ENCODE data around the gene KSR1. TPM values are rescaled to one million over a fixed set of nuclear protein-coding genes. Genes with fewer than 3 reads are reported as not detected.

KSR1 gene
- total and polyA plus RNA-seq, 2 experiments from 2014 or later: 7.8 to 53.2 TPM

- no peaks in the 10 kb centered on the region for H3F3A ChIP-seq (replicated peaks; ENCODE audit: low read depth)
- no peak overlapping the region for H3K4me3 ChIP-seq
- H3K9me2 ChIP-seq (ENCODE audit: insufficient read depth): no peaks in the 10 kb centered on the region
- Mint-ChIP-seq H3K9me3 (peaks cover 5% of the 10 kb centered on the region; the same call in 1 of the 3 replicates), H3K4me3 (no peak overlapping the region), H3K4me1 (no peaks in the 10 kb centered on the region), H3K27me3 (ENCODE audit: insufficient read depth, low read depth, poor library complexity) (peaks cover 10% of the 10 kb centered on the region), H3K27ac (no peak overlapping the region), H3K36me3 (ENCODE audit: low read depth) (no peaks in the 10 kb centered on the region; the same call in 2 of the 3 replicates)
- TF ChIP-seq NANOG (IDR thresholded peaks at IDR 0.05; ENCODE audit: borderline replicate concordance) (no peak), ZNF114 (CRISPR knock-in tag; IDR thresholded peaks at IDR 0.05) (no peak), ZNF462 (CRISPR knock-in tag; IDR thresholded peaks at IDR 0.05) (no peak), REST (IDR thresholded peaks at IDR 0.05; ENCODE audit: unreplicated experiment) (no peak), EZH2phosphoT487 (IDR thresholded peaks at IDR 0.05; ENCODE audit: unreplicated experiment) (no peak), POLR2AphosphoS5 (IDR thresholded peaks at IDR 0.05; ENCODE audit: low read depth) (no peak), CREB1 (CRISPR knock-in tag; IDR thresholded peaks at IDR 0.05; ENCODE audit: low read depth) (no peak), ZNF331 (CRISPR knock-in tag; IDR thresholded peaks at IDR 0.05; ENCODE audit: low read depth) (no peak), JUNB (IDR thresholded peaks at IDR 0.05; ENCODE audit: unreplicated experiment) (no peak), EZH2 (IDR thresholded peaks at IDR 0.05; ENCODE audit: low read depth, unreplicated experiment) (no peak), STAT1 (IDR thresholded peaks at IDR 0.05; ENCODE audit: unreplicated experiment) (no peak)
- TF ChIP-seq, protein P1, sequence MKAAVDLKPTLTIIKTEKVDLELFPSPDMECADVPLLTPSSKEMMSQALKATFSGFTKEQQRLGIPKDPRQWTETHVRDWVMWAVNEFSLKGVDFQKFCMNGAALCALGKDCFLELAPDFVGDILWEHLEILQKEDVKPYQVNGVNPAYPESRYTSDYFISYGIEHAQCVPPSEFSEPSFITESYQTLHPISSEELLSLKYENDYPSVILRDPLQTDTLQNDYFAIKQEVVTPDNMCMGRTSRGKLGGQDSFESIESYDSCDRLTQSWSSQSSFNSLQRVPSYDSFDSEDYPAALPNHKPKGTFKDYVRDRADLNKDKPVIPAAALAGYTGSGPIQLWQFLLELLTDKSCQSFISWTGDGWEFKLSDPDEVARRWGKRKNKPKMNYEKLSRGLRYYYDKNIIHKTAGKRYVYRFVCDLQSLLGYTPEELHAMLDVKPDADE (IDR thresholded peaks at IDR 0.05): no peak
- TF ChIP-seq, protein P2, sequence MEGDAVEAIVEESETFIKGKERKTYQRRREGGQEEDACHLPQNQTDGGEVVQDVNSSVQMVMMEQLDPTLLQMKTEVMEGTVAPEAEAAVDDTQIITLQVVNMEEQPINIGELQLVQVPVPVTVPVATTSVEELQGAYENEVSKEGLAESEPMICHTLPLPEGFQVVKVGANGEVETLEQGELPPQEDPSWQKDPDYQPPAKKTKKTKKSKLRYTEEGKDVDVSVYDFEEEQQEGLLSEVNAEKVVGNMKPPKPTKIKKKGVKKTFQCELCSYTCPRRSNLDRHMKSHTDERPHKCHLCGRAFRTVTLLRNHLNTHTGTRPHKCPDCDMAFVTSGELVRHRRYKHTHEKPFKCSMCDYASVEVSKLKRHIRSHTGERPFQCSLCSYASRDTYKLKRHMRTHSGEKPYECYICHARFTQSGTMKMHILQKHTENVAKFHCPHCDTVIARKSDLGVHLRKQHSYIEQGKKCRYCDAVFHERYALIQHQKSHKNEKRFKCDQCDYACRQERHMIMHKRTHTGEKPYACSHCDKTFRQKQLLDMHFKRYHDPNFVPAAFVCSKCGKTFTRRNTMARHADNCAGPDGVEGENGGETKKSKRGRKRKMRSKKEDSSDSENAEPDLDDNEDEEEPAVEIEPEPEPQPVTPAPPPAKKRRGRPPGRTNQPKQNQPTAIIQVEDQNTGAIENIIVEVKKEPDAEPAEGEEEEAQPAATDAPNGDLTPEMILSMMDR (conservative IDR thresholded peaks at IDR 0.05; ENCODE audit: low read depth in 2 of 2): no peak
- H3K27ac ChIP-seq (ENCODE audit: low read depth): no peak overlapping the region
- H2AFZ ChIP-seq: no peak overlapping the region
- DNase-seq (ENCODE audit: low spot score): no peak
- no peak overlapping the region for H3K4me2 ChIP-seq
- no peaks in the 10 kb centered on the region for H3K27me3 ChIP-seq (ENCODE audit: insufficient read depth)
- ATAC-seq: no peak
- H3K36me3 ChIP-seq (ENCODE audit: insufficient read depth): no peaks in the 10 kb centered on the region
- no peaks in the 10 kb centered on the region for H4K20me1 ChIP-seq (replicated peaks; ENCODE audit: insufficient read depth)
- no peaks in the 10 kb centered on the region for H3K79me2 ChIP-seq (replicated peaks; ENCODE audit: insufficient read depth)
- no peaks in the 10 kb centered on the region for H3K4me1 ChIP-seq (ENCODE audit: insufficient read depth)
Measured at GRCh38 chr17:27668488-27668823, 212.2 kb downstream of the KSR1 start.
